AG08395 (cell line): ENCODE measurements around the gene SLC16A12.

ENCODE experiments used
- DNase-seq: peaks from one replicate; pipeline ENCODE4 v3.0.0; 2012; ENCODE audit warnings: mixed read lengths, low spot score

SLC16A12 gene

DNA sequence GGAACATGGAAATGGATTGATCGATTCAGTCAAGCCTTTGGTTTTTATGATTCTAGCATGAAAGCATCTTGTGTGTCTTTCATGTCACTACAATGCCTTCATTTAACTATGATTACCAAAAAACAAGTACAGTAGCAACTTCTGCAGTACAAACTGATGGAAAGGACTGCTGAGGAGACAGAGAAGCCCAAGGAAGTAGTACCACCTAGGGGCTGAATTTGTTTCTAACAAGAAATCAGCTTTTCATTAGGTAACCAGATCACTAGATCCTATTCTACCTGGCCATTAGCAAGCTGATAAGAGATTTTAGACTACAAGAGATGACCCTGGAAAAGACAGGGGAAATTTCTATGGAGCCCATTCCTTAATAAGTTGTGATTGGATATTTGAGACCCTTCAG, 146.1 kb downstream of the SLC16A12 start:
- peak; percentile 38 for DNase-seq

DNA sequence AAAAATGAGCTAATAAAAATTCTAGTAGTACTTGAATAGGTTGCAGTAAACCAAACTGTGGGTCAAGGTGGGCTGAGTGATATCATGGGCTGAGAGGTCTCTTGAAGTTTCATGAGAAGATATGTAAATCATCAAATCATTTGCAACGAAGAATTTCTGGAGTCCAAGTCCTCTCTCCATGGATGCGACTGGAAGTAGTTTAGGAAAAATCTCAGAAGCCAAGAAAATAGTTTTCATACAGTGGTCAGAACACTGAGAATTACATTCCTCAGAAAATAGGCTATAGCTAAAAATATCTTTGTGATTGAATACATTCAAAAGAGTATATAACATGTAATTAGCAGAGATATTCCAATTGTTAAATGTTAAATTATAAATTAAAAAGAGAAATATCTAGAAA, 146.6 kb downstream of the SLC16A12 start:
- no peak for DNase-seq

DNA sequence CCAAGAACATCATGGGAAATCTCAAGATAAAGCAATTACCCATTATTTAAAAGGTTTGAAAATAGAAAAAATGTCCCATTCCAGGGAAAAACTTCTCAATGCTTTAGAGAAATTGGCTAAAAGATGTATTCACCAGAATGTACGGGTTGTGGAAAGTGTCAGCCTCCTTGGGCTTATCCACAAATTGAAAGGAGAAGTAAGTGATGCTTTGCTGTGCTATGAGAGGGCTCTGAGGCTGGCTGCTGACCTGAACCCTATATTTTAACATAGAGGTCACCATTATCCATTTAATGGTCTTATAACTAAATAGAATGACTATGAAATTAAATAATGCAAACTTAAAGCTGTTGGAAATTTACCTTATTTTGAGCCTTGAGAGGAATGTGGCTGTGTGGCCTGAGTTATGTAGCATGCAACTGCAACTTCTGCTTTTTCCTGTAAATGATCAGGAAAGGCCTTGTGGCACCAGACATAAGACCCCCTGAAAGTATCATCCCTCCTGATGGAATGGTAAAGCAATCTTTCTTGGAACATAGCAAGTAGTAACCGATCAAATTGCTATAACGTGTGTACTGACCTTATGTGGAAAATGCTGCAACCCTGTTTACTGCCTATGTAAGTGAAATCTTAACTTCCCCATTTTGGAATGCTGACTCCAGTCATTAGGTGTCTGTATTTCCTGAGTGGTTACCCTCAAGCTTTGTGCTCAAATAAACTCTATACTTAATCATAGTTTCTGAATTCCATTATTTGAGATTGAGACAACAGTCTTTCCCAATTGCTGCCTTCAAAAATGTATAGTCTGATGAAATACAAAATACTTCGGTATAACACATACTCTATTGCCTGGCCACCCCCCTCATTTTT, 150.7 kb downstream of the SLC16A12 start:
- no peak for DNase-seq

GRCh38 chr10:89382757-89383156, 152.6 kb downstream of the SLC16A12 start:
- DNase-seq, result no peak
